GM23248 (cell line): ENCODE results near the gene PADI6.

ENCODE experiments used
- EZH2 ChIP-seq: fragments of 200-600 bp; sonication (generic); IDR thresholded peaks from 2 replicates; pipeline ENCODE4 v1.6.1; 2018; ENCODE audit warnings: antibody characterized with exemption, mild to moderate bottlenecking; ENCODE audit not compliant: insufficient read depth, poor library complexity, severe bottlenecking
- EZH2phosphoT487 ChIP-seq: fragments of 200-600 bp; sonication (generic); IDR thresholded peaks from 2 replicates; pipeline ENCODE4 v1.6.1; 2018; ENCODE audit warnings: antibody characterized with exemption, moderate library complexity, mild to moderate bottlenecking, low read depth; ENCODE audit not compliant: insufficient read depth

- TF ChIP-seq EZH2, result no peak
- no peak for TF ChIP-seq EZH2phosphoT487
Observed at GRCh38 chr1:17356387-17357026, 15.5 kb upstream of the PADI6 start.
